H9 (cell line): Measurements from ENCODE around the gene DLAT. TPM values are rescaled to one million over a fixed set of nuclear protein-coding genes. Genes with fewer than 3 reads are reported as not detected.

ENCODE experiments used
- DNase-seq: peaks from one replicate; pipeline ENCODE4 v3.0.0-alpha.2; 2017
- H2AFZ ChIP-seq: one replicate; pipeline ENCODE4 v1.6.1; 2013; ENCODE audit warnings: mild to moderate bottlenecking, low read length, control low read depth, moderate library complexity
- H2AK5ac ChIP-seq: 2 replicates; pipeline ENCODE4 v1.6.1; 2013; ENCODE audit warnings: low read length, control low read depth, mixed read lengths; ENCODE audit not compliant: insufficient read length
- H2BK120ac ChIP-seq: one replicate; pipeline ENCODE4 v1.6.1; 2013; ENCODE audit warnings: low read depth, mild to moderate bottlenecking, low read length, control low read depth, inconsistent platforms; ENCODE audit not compliant: poor library complexity, severe bottlenecking
- H2BK12ac ChIP-seq: 2 replicates; pipeline ENCODE4 v1.6.1; 2013; ENCODE audit warnings: low read length, control low read depth, mixed read lengths, low read depth; ENCODE audit not compliant: insufficient read length
- H2BK15ac ChIP-seq: 2 replicates; pipeline ENCODE4 v1.6.1; 2013; ENCODE audit warnings: low read depth, low read length, control low read depth
- H2BK20ac ChIP-seq: one replicate; pipeline ENCODE4 v1.6.1; 2013; ENCODE audit warnings: low read depth, mild to moderate bottlenecking, low read length, control low read depth, inconsistent platforms; ENCODE audit not compliant: poor library complexity, severe bottlenecking
- H2BK5ac ChIP-seq: 2 replicates; pipeline ENCODE4 v1.6.1; 2013; ENCODE audit warnings: low read length, control low read depth, mixed read lengths; ENCODE audit not compliant: insufficient read length
- H3K14ac ChIP-seq: 2 replicates; pipeline ENCODE4 v1.6.1; 2013; ENCODE audit warnings: low read length, control low read depth; ENCODE audit not compliant: insufficient read depth
- H3K18ac ChIP-seq: 2 replicates; pipeline ENCODE4 v1.6.1; 2013; ENCODE audit warnings: low read depth, mild to moderate bottlenecking, mixed read lengths, low read length, control low read depth; ENCODE audit not compliant: insufficient read length
- H3K23ac ChIP-seq: 2 replicates; pipeline ENCODE4 v1.6.1; 2013; ENCODE audit warnings: low read length, control low read depth, mixed read lengths, low read depth; ENCODE audit not compliant: insufficient read length
- H3K23me2 ChIP-seq: 2 replicates; pipeline ENCODE4 v1.6.1; 2013; ENCODE audit warnings: low read depth, mild to moderate bottlenecking, mixed read lengths, low read length, control low read depth; ENCODE audit not compliant: insufficient read length, poor library complexity, severe bottlenecking
- H3K27ac ChIP-seq: 2 replicates; pipeline ENCODE4 v1.5.1; 2013; ENCODE audit warnings: low read length, control low read depth, mixed read lengths, low read depth; ENCODE audit not compliant: insufficient read length
- H3K27me3 ChIP-seq: 2 replicates; pipeline ENCODE4 v1.6.1; 2013; ENCODE audit warnings: low read length, control low read depth, inconsistent platforms; ENCODE audit not compliant: insufficient read depth
- H3K4ac ChIP-seq: 2 replicates; pipeline ENCODE4 v1.6.1; 2013; ENCODE audit warnings: low read depth, mild to moderate bottlenecking, control low read depth, inconsistent platforms, low read length, moderate library complexity
- H3K4me1 ChIP-seq: 2 replicates; pipeline ENCODE4 v1.6.1; 2013; ENCODE audit warnings: low read length, control low read depth, inconsistent platforms; ENCODE audit not compliant: insufficient read depth
- H3K4me2 ChIP-seq: 2 replicates; pipeline ENCODE4 v1.6.1; 2013; ENCODE audit warnings: low read length, control low read depth, mixed read lengths; ENCODE audit not compliant: insufficient read length, insufficient read depth
- H3K56ac ChIP-seq: 2 replicates; pipeline ENCODE4 v1.6.1; 2013; ENCODE audit warnings: low read depth, mild to moderate bottlenecking, mixed read lengths, low read length, control low read depth; ENCODE audit not compliant: insufficient read length
- H3K79me1 ChIP-seq: 2 replicates; pipeline ENCODE4 v1.6.1; 2013; ENCODE audit warnings: low read depth, mild to moderate bottlenecking, moderate library complexity, low read length, control low read depth, inconsistent platforms; ENCODE audit not compliant: insufficient read depth, poor library complexity, severe bottlenecking
- H3K79me2 ChIP-seq: 2 replicates; pipeline ENCODE4 v1.6.1; 2013; ENCODE audit warnings: low read length, control low read depth, inconsistent platforms; ENCODE audit not compliant: insufficient read depth
- H3K9ac ChIP-seq: 2 replicates; pipeline ENCODE4 v1.6.1; 2013; ENCODE audit warnings: low read length, control low read depth, mixed read lengths; ENCODE audit not compliant: insufficient read length; ENCODE audit errors: extremely low read depth
- H3K9me3 ChIP-seq: one replicate; pipeline ENCODE4 v1.6.1; 2013; ENCODE audit warnings: low read depth, low read length, inconsistent platforms; ENCODE audit not compliant: control insufficient read depth
- H3T11ph ChIP-seq: one replicate; pipeline ENCODE4 v1.6.1; 2013; ENCODE audit warnings: mild to moderate bottlenecking, low read length, control low read depth, inconsistent platforms
- H4K20me1 ChIP-seq: one replicate; pipeline ENCODE4 v1.6.1; 2013; ENCODE audit not compliant: control insufficient read depth, insufficient read length, insufficient read depth
- H4K5ac ChIP-seq: 2 replicates; pipeline ENCODE4 v1.6.1; 2013; ENCODE audit warnings: low read depth, mild to moderate bottlenecking, mixed read lengths, low read length, control low read depth; ENCODE audit not compliant: insufficient read length
- H4K8ac ChIP-seq: replicated peaks from 2 replicates; pipeline ENCODE4 v1.6.1; 2013; ENCODE audit warnings: low read length, control low read depth, mixed read lengths, low read depth; ENCODE audit not compliant: insufficient read length
- H4K91ac ChIP-seq: 2 replicates; pipeline ENCODE4 v1.6.1; 2013; ENCODE audit warnings: low read depth, mild to moderate bottlenecking, moderate library complexity, mixed read lengths, low read length, control low read depth; ENCODE audit not compliant: insufficient read length
- H3K27ac Mint-ChIP-seq, 3 experiments: 2 replicates in 2 of 3; 3 replicates in 1 of 3; pipeline ENCODE4 v1.8.0; 2020 to 2021; ENCODE audit warnings: mixed read lengths in 3 of 3, mild to moderate bottlenecking in 1 of 3, moderate library complexity in 1 of 3
- H3K27me3 Mint-ChIP-seq: 2 replicates; pipeline ENCODE4 v1.8.0; 2021; ENCODE audit warnings: low read depth, mild to moderate bottlenecking, moderate library complexity, mixed read lengths
- H3K36me3 Mint-ChIP-seq, 3 experiments: 2 replicates in 2 of 3; 3 replicates in 1 of 3; pipeline ENCODE4 v1.8.0; 2020 to 2021; ENCODE audit warnings: low read depth in 3 of 3, mixed read lengths in 3 of 3; ENCODE audit not compliant: insufficient read depth in 1 of 3
- H3K4me1 Mint-ChIP-seq, 2 experiments: 2 replicates each; pipeline ENCODE4 v1.8.0; 2020; ENCODE audit warnings: mixed read lengths in 2 of 2
- H3K4me3 Mint-ChIP-seq, 2 experiments: 2 replicates in 1 of 2; 3 replicates in 1 of 2; pipeline ENCODE4 v1.8.0; 2020 to 2021; ENCODE audit warnings: mild to moderate bottlenecking in 2 of 2, mixed read lengths in 2 of 2, moderate library complexity in 1 of 2
- H3K9me3 Mint-ChIP-seq, 2 experiments: 2 replicates in 1 of 2; 3 replicates in 1 of 2; pipeline ENCODE4 v1.8.0; 2020; ENCODE audit warnings: mild to moderate bottlenecking in 2 of 2, mixed read lengths in 2 of 2, moderate library complexity in 1 of 2
- CTCF ChIP-seq: fragments of 200-600 bp; sonication (generic); conservative IDR thresholded peaks from 3 replicates; pipeline ENCODE4 v1.8.0; 2021; ENCODE audit warnings: antibody characterized with exemption, mild to moderate bottlenecking
- WGBS: extraction: QIAGEN DNeasy Blood & Tissue Kit; methylation state at CpG from one replicate; pipeline ENCODE4 v1.1.7; 2013; ENCODE audit warnings: missing lambda C conversion rate, low lambda C conversion rate, mixed read lengths; ENCODE audit not compliant: insufficient read length; ENCODE audit errors: extremely low coverage; 5-methylcytosine and 5-hydroxymethylcytosine counted together
- total RNA-seq: library from RNA; stranded (reverse); gene quantifications from 2 replicates; pipeline ENCODE4 v1.2.1, GENCODE V29; 2021

Gene DLAT
- total RNA-seq, 1 experiment from 2014 or later = 58.4 TPM

DNA sequence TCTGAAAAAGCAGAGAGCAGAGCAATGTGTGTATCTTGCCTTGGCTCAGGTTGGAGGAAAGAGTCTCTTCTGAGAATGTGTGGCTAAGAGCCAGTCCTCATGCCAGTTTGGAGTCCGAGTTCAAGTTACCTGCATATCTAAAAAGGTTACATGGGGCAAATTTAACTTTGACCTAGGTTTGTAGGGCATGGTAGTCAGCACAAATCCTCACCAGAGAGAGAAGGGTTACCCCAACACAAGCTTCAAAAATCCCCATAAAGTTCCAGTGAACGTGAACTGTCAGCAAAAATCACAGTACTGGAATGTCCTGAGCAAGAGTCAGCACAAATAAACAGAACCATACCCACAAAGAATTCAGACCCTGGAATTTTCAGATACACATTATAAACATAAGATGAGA, 75.3 kb downstream of the DLAT start:
- Histone ChIP-seq H4K8ac (no peak overlapping the region), H3K9ac (no peak overlapping the region), H3K14ac (no peak overlapping the region), H3K56ac (no peak overlapping the region), H3K4ac (no peak overlapping the region), H2BK5ac (no peak overlapping the region), H2AK5ac (no peak overlapping the region), H3K4me1 (no peaks in the 10 kb centered on the region), H2BK15ac (no peak overlapping the region), H3K27me3 (no peaks in the 10 kb centered on the region), H4K20me1 (no peaks in the 10 kb centered on the region), H3K79me1 (no peaks in the 10 kb centered on the region), H3K23me2 (no peaks in the 10 kb centered on the region), H2BK20ac (no peak overlapping the region), H3K79me2 (no peaks in the 10 kb centered on the region), H3K4me2 (no peak overlapping the region), H4K91ac (no peak overlapping the region), H2BK12ac (no peak overlapping the region), H4K5ac (no peak overlapping the region), H2BK120ac (no peak overlapping the region), H3T11ph (no peak overlapping the region), H2AFZ (no peak overlapping the region), H3K18ac (no peak overlapping the region), H3K27ac (no peak overlapping the region), H3K9me3 (no peaks in the 10 kb centered on the region), H3K23ac (no peak overlapping the region)
- H3K9me3 Mint-ChIP-seq = no peaks in the 10 kb centered on the region
- H3K36me3 Mint-ChIP-seq = peaks cover 0 to 5% (median 4%) of the 10 kb centered on the region in 3 experiments; a peak in 3 of 7 replicates
- no peaks in the 10 kb centered on the region for H3K4me1 Mint-ChIP-seq
- no CpG with 5 or more reads among the region's 2 CpGs for WGBS
- DNase-seq = no peak
- no peak overlapping the region for H3K4me3 Mint-ChIP-seq
- H3K27me3 Mint-ChIP-seq = no peaks in the 10 kb centered on the region
- no peak overlapping the region for H3K27ac Mint-ChIP-seq
- no peak for TF ChIP-seq CTCF
